Neuron (in vitro differentiated cells): ENCODE results near the gene USP51.
"Not testable (repeated sequence)": the region's sequence is repeated elsewhere in the genome, so short reads cannot be mapped to it uniquely, and the experiment has no call there.

Experiments
- H2AFZ ChIP-seq: one replicate; pipeline ENCODE4 v1.6.1; 2013; ENCODE audit warnings: low read depth, mild to moderate bottlenecking, inconsistent platforms, low read length, moderate library complexity
- H3K27me3 ChIP-seq: one replicate; pipeline ENCODE4 v1.6.1; 2013; ENCODE audit warnings: low read length; ENCODE audit not compliant: insufficient read depth
- H3K36me3 ChIP-seq: one replicate; pipeline ENCODE4 v1.6.1; 2013; ENCODE audit warnings: low read length; ENCODE audit not compliant: insufficient read depth
- H3K4me1 ChIP-seq: one replicate; pipeline ENCODE4 v1.6.1; 2013; ENCODE audit warnings: low read length; ENCODE audit not compliant: insufficient read depth
- H3K4me3 ChIP-seq: 2 replicates; pipeline ENCODE4 v1.5.1; 2013; ENCODE audit warnings: mild to moderate bottlenecking, low read length, moderate library complexity
- H3K9me3 ChIP-seq: one replicate; pipeline ENCODE4 v1.6.1; 2013; ENCODE audit warnings: low read length

The USP51 gene

DNA sequence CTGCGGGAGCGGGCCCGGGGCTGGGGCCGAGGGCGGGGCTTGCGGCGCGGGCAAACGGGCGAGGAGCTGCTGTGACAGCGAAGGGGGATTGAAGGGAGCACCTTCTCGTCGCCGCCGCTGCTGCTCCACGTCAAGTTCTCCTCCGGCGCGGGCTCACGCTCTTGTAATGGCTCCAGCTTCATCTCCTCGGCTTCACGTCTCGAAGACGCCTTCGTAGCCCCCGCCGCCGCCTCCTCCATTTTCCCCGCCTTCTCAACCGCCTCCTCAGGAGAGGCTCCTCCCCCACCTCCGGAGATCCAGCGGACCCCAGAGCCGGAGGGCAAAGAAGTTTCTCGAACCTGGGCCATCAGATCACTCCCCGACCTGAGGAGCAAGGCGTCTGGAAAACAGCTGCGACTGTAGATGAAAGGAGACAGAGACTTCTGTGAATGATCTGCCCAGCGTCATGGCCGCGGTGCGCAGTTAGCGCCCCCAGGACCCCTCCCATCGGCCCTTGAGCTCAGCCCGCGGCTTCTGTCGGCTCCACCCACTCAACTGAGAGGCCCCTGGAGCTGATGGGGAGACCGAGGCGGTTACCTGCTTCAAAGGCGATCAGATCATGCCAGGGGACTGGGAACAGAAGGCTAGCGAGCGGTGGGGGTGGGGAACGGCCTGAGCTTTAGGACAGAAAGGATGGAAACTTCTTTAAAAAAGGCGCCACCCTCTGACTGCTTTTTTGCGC is 895 bp downstream of the USP51 start:
- Histone ChIP-seq H3K4me3 (no peak overlapping the region), H3K27me3 (no peaks in the 10 kb centered on the region), H3K9me3 (no peaks in the 10 kb centered on the region), H3K4me1 (no peaks in the 10 kb centered on the region), H2AFZ (no peak overlapping the region), H3K36me3 (no peaks in the 10 kb centered on the region)

DNA sequence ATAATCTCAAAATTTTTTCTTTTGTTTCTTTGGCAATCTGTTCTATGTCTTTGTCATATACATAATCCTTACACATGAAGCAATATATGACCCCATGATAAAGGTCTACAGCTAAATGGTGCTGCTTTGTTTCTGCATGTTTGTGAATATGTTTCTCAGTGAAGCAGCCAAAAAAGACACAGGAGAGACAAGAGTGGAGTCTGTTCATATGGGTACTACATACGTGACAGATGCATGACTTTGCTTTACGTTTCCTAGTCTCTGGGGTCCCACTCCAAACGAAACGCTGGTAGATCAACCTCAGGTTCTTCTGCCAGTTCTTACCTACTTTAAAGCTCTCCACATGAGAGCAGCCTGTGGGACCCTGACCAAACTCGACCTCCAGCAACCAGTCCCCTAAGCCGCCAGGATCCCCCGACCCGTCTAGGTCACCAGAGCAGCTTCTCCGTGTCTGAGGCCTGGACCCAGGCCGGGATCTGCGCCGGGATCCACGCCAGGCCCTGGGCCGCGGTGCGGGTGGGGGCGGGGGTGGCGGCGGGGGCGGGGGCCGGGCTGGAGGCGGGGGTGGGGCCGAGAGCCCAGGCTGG is 1.5 kb downstream of the USP51 start:
- H2AFZ ChIP-seq, result no peak overlapping the region
- H3K4me3 ChIP-seq, result no peak overlapping the region
- H3K9me3 ChIP-seq, result no peaks in the 10 kb centered on the region
- H3K4me1 ChIP-seq, result no peaks in the 10 kb centered on the region
- H3K36me3 ChIP-seq, result no peaks in the 10 kb centered on the region
- no peaks in the 10 kb centered on the region for H3K27me3 ChIP-seq

DNA sequence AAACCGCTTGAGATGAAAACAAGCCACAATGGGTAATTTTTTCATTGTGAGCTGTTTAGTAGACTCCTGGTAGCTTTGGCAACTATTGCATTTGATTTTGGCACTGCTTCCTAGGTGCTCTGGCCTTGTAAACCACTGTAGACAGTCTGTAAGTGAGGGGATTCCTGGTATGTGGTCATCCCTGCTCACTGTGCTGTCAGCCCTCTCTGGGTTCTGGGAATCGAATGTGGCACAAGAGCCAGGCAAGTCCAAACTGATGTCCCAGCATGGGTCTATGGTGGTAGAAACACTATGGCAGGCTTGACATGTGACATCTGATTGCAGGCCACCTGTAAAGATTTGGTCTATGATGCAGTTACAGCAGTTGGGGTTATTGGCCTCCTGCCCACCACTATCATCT is 2.5 kb downstream of the USP51 start:
- no peak overlapping the region for H3K4me3 ChIP-seq
- H3K36me3 ChIP-seq, result no peaks in the 10 kb centered on the region
- no peaks in the 10 kb centered on the region for H3K4me1 ChIP-seq
- no peaks in the 10 kb centered on the region for H3K9me3 ChIP-seq
- no peak overlapping the region for H2AFZ ChIP-seq
- H3K27me3 ChIP-seq, result no peaks in the 10 kb centered on the region

DNA sequence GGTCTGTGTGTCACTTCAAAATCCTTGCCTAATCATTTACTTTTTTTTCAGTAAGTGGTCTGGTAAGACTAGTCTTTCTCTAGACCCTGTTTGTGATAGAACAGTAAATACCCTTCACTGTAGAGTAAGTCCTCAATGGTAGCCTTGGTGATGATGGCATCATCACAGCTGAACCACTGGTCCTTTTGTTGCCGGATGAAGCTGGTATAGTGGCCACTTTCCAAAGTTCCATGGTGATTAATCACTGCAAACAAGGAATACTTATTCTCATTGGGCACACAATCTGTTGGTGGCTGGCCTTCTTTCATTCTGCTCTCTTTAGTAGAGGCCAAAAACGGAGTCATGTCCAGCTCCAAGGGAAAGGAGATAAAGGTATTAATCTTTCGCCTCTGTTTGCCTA is 2.9 kb downstream of the USP51 start:
- H3K9me3 ChIP-seq, result no peaks in the 10 kb centered on the region
- no peaks in the 10 kb centered on the region for H3K36me3 ChIP-seq
- no peak overlapping the region for H2AFZ ChIP-seq
- H3K4me3 ChIP-seq, result no peak overlapping the region
- H3K27me3 ChIP-seq, result no peaks in the 10 kb centered on the region
- H3K4me1 ChIP-seq, result no peaks in the 10 kb centered on the region

DNA sequence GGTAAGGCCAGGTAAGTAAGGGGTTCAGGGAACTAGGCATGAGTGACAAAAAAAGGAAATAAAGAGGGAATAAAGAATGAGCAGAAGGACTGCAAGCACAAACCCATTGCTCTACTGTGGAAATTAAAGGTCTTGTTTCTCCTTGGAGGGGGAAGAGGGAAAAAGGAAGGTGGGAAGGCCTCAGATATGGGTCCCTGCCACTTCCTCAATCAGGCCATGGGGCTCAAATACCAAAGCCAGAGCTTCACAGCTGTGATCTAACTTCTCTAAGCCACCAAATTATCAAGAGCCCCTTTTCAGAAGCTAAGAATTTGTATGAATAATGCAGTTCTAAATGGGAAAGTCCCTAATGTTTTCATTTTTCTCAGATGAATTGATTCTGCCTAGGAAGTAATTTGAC is 4.7 kb downstream of the USP51 start:
- H3K9me3 ChIP-seq, result no peaks in the 10 kb centered on the region
- peaks cover 2% of the 10 kb centered on the region for H3K27me3 ChIP-seq
- H3K4me1 ChIP-seq, result no peaks in the 10 kb centered on the region
- H3K36me3 ChIP-seq, result no peaks in the 10 kb centered on the region
- H2AFZ ChIP-seq, result no peak overlapping the region
- no peak overlapping the region for H3K4me3 ChIP-seq

DNA sequence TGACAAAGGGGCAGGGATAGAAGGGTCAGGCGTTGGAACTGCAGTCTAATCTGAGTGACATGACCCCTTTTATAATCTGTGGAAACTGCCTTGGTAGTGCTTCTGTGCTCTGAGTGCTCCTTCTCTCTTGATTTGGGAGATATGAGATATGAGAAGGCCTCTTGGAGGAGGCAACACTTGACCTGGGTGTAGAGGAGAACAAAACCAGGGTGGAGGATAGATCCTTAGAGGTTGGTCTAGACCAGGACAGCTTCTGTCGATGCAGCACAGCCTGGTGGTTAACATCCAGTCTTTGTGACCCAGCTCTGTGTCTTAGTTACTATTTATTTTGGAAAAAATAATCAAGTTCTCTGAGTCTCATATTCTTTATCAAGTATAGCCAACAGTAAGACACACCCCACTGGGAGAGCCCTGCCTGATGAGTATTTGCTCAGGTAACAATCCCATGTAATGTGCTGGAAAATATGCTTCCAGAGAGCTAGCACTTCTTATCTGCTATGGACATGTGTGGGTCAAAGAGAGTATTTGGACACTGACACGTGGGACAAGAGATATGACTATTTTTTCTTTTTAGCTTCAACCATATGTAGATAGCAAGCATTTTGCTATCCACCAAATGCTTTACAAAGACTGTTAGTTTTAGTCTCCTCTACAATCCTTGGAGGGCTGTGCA is 9.1 kb downstream of the USP51 start:
- no peaks in the 10 kb centered on the region for H3K4me1 ChIP-seq
- H3K36me3 ChIP-seq, result no peaks in the 10 kb centered on the region

DNA sequence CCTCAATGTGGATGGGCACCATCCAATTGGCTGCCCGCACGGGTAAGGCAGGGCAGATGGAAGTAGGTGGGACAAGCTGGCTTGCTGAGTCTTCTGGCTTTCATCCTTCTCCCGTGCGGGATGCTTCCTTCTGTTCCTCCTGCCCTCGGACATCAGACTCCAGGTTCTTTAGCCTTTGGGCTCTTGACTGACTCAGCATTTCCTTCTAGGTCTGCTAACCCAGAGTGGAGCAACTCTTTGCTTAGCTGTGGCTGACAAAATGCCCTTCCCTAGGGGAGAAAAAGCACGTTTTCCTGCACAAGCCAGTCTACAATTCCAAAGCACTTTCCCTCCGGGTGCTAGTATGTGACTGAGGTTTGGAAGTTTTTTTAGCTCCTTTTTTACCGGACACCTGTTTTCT is 9.7 kb downstream of the USP51 start:
- not testable (repeated sequence) for H3K9me3 ChIP-seq, H2AFZ ChIP-seq, H3K4me1 ChIP-seq, H3K4me3 ChIP-seq, H3K27me3 ChIP-seq, H3K36me3 ChIP-seq

More for the DNA sequence above, 9.1 kb downstream of the USP51 start:
- Histone ChIP-seq H2AFZ (no peak overlapping the region), H3K4me3 (no peak overlapping the region), H3K27me3 (peaks cover 2% of the 10 kb centered on the region), H3K9me3 (no peaks in the 10 kb centered on the region)

DNA sequence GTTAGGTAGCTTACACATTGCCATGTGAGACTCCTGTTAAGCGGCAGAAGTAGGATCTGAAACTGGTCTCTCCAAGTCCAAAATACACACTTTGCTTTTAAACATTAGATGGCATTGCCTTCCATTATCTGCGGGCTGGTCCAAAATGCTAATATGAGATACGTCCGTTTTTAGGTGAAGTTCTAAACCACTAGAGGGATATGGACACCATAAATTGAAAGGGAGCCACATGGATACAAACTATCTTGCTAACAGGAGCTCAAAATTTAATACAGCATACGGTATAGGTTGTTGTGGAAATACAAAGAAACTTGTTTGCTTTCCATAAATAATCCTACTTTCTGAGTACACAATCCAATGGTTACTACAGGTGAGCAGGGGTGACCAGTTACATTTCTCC is 23.9 kb downstream of the USP51 start:
- not testable (repeated sequence) for H3K4me3 ChIP-seq, H3K4me1 ChIP-seq, H2AFZ ChIP-seq, H3K27me3 ChIP-seq, H3K9me3 ChIP-seq, H3K36me3 ChIP-seq

DNA sequence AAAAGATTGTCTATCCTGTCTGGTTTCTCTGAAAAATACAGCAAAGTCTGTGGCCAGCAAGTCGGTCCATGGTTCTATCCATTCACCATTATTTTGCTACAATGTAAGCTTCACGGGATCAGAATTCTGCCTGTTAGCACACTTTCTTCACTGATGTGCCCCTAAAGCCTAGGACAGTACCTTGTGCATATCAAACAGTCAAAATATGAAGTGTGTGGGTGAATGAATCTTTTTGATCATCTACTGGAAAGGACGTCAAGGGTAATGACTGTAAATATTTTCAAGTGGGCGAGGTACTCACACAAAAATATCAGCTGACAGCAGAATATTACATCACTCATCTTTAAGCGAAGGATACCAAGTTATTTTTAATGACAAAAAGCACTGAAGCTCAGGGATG is 24.5 kb downstream of the USP51 start:
- H3K4me1 ChIP-seq, H3K27me3 ChIP-seq, H3K9me3 ChIP-seq, H2AFZ ChIP-seq, H3K4me3 ChIP-seq, H3K36me3 ChIP-seq: not testable (repeated sequence)

DNA sequence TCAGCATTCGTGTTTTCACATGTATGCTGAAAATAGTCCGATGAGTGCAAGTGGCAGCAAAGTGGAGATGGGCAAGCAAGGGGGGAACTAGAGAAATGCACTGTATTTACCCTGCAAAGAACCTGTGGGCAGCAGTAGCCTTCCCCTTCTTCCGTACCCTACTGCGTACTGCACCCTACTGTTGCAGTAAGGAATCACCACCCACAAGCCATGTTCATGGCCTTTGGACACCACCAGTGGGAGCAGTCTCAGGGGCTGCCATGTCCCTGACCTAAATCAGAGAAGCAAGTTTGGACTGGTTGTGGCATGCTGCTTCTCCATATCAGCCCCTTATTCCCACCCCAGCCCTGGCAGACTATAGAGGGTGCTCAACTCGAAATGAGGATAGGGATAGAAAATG is 25.6 kb downstream of the USP51 start:
- not testable (repeated sequence) for H3K4me3 ChIP-seq, H3K4me1 ChIP-seq, H2AFZ ChIP-seq, H3K9me3 ChIP-seq, H3K36me3 ChIP-seq, H3K27me3 ChIP-seq

DNA sequence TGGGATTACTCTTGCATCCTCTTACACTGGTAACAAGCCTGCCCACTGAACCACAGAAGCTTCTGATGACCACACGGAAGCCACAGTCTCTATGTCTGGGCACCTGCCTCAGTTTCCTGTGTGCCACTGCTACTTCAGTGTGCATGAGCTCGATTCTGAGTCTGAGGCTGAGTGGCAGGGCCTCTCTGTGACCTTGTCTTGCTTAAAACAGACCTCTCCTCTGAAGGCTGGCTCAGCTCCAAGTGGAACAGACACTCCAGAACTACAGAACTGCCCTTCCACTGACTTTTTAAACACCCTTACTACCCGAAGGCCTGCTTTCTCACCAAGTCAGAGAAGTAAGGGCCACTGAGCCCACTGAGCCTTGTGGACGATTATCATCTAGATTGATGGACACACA is 29.7 kb downstream of the USP51 start:
- not testable (repeated sequence) for H3K9me3 ChIP-seq, H3K27me3 ChIP-seq, H3K36me3 ChIP-seq, H3K4me3 ChIP-seq, H3K4me1 ChIP-seq, H2AFZ ChIP-seq

DNA sequence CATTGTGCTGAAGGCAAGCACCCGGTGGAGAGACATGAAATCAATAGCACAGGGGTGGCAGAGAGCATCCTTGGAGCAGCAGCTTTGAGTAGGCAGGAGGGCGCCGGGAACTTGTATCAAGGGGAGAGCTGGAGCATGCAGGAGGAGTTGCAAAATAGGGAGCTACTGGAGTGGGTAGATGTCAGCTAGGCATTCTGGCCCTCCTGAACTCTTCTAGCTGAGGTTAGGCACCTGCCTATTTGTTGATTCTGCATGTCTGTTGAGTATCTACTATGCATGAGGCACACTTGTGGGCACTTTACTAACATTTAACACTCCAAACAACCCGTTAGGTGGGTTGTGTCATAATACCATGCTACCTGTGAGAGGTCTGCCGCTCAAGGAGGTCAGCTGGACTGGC is 30.2 kb downstream of the USP51 start:
- H3K4me1 ChIP-seq, H3K27me3 ChIP-seq, H3K4me3 ChIP-seq, H3K36me3 ChIP-seq, H2AFZ ChIP-seq, H3K9me3 ChIP-seq: not testable (repeated sequence)

DNA sequence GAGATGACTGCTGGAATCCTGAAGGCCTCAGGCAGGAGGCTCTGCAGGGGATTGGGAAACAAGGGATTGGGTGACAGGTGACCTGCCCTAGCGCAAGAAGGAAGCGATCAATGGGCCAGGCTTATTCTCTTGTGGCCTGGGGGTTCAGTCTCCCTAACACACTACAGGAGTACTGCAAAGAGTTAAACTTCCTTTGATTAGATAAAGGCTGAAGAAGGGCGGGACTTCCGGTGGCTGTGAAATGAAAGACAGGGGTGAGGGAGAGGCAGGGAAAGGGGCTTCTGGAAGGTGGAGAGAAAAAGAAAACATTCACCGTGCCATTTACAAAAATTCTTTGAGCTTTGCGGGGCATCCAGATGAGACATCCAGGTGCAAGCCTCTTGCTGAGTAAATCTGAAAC is 33.9 kb downstream of the USP51 start:
- not testable (repeated sequence) for H3K4me1 ChIP-seq, H3K27me3 ChIP-seq

DNA sequence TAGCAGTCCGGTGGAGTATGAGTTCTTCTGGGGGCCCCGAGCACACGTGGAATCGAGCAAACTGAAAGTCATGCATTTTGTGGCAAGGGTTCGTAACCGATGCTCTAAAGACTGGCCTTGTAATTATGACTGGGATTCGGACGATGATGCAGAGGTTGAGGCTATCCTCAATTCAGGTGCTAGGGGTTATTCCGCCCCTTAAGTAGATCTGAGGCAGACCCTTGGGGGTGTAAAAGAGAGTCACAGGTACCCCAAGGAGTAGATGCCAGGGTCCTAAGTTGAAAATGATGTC is 36.9 kb downstream of the USP51 start:
- Histone ChIP-seq H3K9me3 (no peaks in the 10 kb centered on the region), H2AFZ (no peak overlapping the region), H3K4me1 (no peaks in the 10 kb centered on the region), H3K4me3 (no peak overlapping the region), H3K27me3 (no peaks in the 10 kb centered on the region), H3K36me3 (no peaks in the 10 kb centered on the region)

More for the DNA sequence above, 33.9 kb downstream of the USP51 start:
- H3K36me3 ChIP-seq, H2AFZ ChIP-seq, H3K9me3 ChIP-seq, H3K4me3 ChIP-seq: not testable (repeated sequence)
